GM23248 (cell line): ENCODE results near the gene HEPACAM.

Source experiments
- EZH2 ChIP-seq: fragments of 200-600 bp; sonication (generic); IDR thresholded peaks from 2 replicates; pipeline ENCODE4 v1.6.1; 2018; ENCODE audit warnings: antibody characterized with exemption, mild to moderate bottlenecking; ENCODE audit not compliant: insufficient read depth, poor library complexity, severe bottlenecking
- EZH2phosphoT487 ChIP-seq: fragments of 200-600 bp; sonication (generic); IDR thresholded peaks from 2 replicates; pipeline ENCODE4 v1.6.1; 2018; ENCODE audit warnings: antibody characterized with exemption, moderate library complexity, mild to moderate bottlenecking, low read depth; ENCODE audit not compliant: insufficient read depth

- TF ChIP-seq EZH2, result no peak
- TF ChIP-seq EZH2phosphoT487, result no peak
These were observed 59.7 kb downstream of the HEPACAM start for GRCh38 chr11:124875943-124876817.
